Activated gamma-delta T cell treated with anti-CD3 and anti-CD28 coated beads, Interleukin-2, amount 50 U/mL, for 16 hours (primary cell): Measurements from ENCODE around the gene COL23A1.

Experiments used
- DNase-seq: peaks from one replicate; pipeline ENCODE4 v3.0.0-alpha.2; 2020; ENCODE audit warnings: low read depth

COL23A1 gene

DNA sequence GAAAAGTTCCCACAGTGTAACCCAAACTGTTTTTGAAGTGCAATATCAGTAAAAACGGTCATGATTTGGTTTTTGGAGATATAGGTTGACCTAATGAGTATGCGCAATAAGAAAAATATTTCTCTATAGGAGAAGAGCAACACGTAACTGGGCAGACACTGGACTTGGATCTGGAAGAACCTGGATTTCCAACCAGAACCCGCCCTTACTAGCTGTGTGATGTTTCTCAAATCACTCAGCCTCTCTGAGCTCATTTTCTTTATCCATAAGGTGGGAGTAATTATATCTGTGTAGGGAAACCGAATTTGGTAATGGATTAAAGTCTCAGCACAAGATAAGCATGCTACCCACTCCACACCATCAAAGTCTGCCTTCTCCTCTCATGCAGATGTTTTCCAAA is 169.1 kb downstream of the COL23A1 start:
- DNase-seq = no peak

DNA sequence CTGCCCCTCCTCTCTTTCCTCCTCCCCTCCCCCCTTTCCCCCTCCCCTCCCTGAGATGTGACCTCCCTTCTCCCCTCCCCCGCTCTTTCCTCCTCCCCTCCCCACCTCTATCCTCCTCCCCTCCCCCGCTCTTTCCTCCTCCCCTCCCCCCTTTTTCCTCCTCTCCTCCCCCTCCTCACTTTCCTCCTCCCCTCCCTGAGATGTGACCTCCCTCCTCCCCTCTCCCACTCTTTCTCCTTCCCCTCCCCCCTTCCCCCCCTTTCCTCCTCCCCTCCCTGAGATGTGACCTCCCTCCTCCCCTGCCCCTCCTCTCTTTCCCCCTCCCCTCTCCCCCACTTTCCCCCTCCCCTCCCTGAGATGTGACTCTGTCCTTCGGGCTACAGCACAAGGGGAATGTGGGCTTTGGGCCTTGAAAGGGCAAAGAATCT is 169.8 kb downstream of the COL23A1 start:
- DNase-seq = no peak

DNA sequence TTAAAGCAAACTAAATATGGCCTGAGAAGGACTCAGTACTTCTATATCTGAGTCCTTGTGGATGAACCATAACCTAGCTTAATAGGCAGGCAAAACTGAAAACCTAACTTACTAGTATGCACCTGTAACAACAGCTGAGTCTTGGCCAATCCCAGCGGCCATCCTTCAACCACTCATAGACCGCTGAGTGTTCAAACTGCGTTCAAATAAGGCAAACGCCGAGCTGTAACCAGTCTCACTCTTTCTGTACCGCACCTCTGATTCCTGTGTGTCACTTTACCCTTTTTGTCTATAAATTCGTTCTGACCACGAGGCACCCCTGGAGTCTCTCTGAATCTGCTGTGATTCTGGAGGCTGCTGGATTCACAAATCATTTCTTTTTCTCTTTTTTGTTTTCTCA is 170.5 kb downstream of the COL23A1 start:
- DNase-seq = no peak

DNA sequence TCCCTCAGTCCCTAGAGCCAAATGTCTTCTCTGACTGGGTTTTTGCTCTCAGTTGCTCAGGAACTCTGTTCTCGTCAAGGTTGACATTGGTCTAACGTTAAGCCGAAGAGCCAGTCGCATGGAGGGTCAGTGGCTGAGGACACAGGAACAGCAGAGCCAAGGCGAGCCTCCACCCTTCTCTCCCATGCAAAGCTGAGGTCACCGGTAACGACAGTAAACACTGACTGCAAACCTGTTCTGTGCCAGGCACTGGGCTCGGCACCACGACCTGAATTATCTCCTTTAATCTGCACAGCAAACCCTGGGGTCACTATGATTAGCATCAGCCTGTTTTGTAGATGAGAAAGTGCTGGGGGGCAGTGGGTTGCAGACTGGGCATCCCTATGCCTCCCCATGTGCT is 171.0 kb downstream of the COL23A1 start:
- no peak for DNase-seq

- no peak for DNase-seq
Measured at GRCh38 chr5:178418471-178419010, 171.7 kb downstream of the COL23A1 start.

GRCh38 chr5:178418031-178418430 is 172.2 kb downstream of the COL23A1 start:
- DNase-seq = no peak

GRCh38 chr5:178417391-178417811 is 172.8 kb downstream of the COL23A1 start:
- no peak for DNase-seq

- DNase-seq = no peak
Measured at GRCh38 chr5:178416919-178417318, 173.3 kb downstream of the COL23A1 start.

GRCh38 chr5:178416206-178416882 is 173.8 kb downstream of the COL23A1 start:
- DNase-seq = no peak

DNA sequence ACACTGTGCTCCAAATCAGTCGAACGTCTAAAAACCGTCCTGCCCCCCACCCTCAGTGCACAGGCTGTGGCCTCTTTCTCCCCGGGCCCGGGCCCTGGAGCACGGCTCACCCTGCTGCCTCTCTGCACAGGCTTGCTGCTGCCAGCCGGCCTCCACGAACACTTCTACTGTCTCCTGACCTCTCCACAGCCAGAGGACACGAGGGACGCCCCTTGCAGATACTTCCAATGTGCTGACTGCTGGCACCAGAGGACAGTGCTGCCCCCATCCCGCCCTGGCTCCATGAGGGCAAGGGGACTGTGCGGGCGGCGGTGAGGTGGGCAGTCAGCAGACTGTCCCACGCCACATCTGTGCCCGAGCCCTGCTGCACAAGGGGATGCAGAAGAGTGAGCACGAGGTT is 174.8 kb downstream of the COL23A1 start:
- no peak for DNase-seq

- no peak for DNase-seq
Measured at GRCh38 chr5:178413988-178414387, 176.2 kb downstream of the COL23A1 start.

GRCh38 chr5:178411083-178411482 is 179.1 kb downstream of the COL23A1 start:
- DNase-seq = no peak

DNA sequence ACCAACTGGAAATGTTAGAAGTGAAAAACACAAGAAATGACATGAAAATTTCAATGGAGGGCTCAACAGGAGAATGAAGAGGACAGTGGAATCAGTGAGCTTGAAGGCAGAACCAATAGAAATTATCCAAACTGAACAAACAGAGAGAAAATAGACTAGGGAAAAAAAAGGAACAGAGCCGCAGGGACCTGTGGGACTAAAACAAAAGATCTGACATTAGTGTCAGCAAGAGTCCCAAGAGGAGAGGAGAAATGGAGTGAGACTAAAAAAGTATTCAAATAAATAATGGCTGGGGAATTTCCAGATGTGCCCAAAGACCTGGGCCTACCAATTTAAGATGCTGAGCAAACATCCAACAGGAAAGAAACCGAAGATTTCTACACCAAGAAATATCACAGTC is 182.5 kb downstream of the COL23A1 start:
- DNase-seq = no peak

- no peak for DNase-seq
Measured at GRCh38 chr5:178404987-178405386, 185.2 kb downstream of the COL23A1 start.

DNA sequence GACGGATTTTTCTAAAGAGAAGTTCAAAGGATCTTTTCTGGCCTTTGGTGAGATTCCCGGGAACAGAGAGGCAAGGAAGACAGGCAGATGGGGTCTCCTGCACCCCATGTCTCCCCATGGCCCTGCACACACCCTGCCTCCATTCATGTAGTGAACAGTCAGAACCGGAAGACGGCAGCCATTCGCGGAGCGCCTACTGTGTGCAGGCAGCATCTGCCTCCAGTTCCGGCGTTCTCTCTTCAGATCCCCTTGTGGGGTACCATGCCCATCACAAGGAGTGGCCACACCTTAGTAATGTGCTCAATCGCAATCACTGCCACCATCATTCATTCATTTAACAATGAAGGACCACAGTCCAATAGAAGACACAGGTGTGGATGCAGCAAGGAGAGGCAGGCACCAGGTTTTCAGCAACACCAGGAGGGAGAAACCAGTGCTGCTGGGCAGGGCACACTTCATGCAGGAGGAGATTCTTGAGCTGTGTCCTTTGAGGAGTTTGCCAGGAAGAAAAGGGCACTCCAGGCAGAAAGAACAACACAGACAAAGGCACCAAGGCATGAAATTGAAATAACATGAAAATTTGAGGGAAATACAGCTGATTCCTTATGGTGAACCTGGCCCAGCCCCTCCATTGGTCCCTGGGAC is 186.1 kb downstream of the COL23A1 start:
- no peak for DNase-seq

DNA sequence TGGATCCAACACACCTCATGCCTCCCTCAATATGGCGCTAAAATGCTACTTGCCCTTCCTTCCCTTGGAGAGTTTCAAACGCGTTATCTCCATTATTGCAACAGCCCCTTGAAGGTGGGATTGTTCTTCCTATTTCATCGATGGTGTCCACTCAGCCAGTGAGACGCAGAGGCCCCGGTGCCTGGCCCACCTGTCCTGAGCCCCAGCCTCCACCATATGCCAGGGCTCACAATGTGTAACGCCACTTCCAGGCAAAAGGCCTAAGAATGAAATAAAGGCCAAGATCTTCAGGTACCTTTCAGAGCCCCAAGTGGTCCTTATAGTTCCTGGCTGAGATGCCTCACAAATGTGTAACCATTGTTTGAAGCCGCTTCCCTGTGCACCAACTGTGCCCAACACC is 186.8 kb downstream of the COL23A1 start:
- no peak for DNase-seq

DNA sequence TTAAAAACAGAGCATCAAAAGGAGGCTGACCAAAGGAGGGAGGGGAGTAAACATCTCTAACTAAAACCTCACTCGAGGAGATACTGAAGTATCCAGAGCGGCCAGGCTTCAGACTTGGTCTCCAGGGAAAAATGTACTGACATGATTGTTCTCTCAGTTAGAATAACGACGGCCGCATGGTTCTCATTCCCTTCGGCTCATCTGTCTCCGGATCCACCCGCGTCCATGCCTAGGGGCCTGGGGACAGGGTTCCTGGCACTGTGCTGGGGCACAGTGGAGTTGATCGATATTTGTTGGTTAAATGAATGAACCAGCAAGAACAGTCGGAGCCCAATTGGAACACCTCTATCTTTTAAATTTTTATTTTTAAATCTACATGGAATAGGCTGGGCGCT is 190.5 kb downstream of the COL23A1 start:
- no peak for DNase-seq

GRCh38 chr5:178398901-178399700 is 191.1 kb downstream of the COL23A1 start:
- DNase-seq = no peak

GRCh38 chr5:178396796-178397720 is 193.1 kb downstream of the COL23A1 start:
- DNase-seq = no peak

DNA sequence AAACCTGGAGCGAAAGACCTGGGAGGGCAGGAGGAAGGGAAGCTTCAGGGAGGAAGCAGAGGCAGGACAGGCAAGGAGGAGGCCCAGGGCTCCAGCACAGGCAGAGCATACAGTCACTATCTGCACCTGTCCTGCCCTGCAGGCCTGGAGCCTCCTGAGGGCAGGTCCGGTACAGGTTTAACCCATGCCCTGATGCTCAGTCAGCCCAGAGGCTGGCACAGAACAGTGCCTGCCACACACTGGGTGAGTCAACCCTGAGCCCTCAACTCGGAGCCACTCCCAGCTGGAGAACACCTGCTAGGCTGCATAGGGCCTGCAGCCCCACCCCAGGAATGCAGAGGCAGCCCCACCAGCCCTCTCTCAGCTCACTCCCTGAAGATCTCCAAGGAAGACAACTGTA is 196.1 kb downstream of the COL23A1 start:
- DNase-seq = no peak

GRCh38 chr5:178392931-178393394 is 197.2 kb downstream of the COL23A1 start:
- DNase-seq = no peak

GRCh38 chr5:178392386-178392785 is 197.8 kb downstream of the COL23A1 start:
- no peak for DNase-seq
